Omental fat pad (tissue), 4 donors: ENCODE data around the gene MAP2K3. TPM values are rescaled to one million over a fixed set of nuclear protein-coding genes. Genes with fewer than 3 reads are reported as not detected.
"Not testable (repeated sequence)": the region's sequence is repeated elsewhere in the genome, so short reads cannot be mapped to it uniquely, and the experiment has no call there.

ENCODE experiments used
- ATAC-seq: fragments of 150-250 bp; one replicate; pipeline ENCODE4 v1.9.1; 2016; ENCODE audit warnings: mild to moderate bottlenecking, moderate library complexity; ENCODE audit not compliant: low FRiP score
- DNase-seq: peaks from one replicate; pipeline ENCODE4 v3.0.0-alpha.2; 2019; ENCODE audit warnings: low spot score
- CTCF ChIP-seq, 3 donors: fragments of 450-650 bp; IDR thresholded peaks; one replicate each; pipeline ENCODE4 v1.5.1; 2016 to 2017; ENCODE audit warnings: antibody characterized with exemption in 3 of 3, mild to moderate bottlenecking in 3 of 3, moderate library complexity in 2 of 3
- total RNA-seq, 4 donors: library from RNA; depleted of rRNA; stranded (reverse); fragments of >200 nt; gene quantifications; one replicate each; pipeline ENCODE4 v1.1.0, GENCODE V29; 2016

The MAP2K3 gene
- total RNA-seq, 4 donors from 2014 or later, result 36.8 to 170 (median 58.5) TPM

DNA sequence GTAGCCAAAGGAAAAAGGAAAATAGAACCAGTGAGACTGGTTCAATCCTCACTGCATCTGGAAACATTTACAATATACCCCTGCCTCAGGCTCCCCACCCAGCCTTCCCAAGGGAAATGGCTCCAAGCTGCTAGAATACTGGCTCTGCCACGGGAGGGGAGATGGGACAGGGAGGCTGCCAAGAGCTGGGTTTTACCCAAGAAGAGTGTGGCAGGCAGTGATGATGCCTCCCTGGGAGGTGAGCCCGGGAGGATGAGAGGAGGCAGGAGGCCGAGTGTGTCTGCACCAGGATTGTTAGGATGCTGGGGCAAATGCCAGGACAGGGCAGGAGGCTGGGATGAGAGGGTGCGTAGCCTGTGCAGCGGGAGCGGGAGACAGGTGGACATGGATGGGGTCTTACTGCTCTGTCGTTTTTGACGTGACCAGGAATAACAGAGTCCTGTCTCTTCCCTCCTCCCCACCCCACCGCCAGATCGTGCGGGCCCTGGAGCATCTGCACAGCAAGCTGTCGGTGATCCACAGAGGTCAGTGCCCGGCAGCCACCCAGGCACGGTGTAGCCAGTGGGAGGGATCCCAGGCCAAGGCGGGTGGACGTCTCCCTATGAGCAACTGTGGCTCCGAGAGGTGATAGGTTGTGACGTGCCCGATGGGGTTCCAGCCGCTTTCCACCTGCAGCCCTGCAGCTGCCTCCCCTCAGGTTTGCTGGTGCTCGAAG, 18.4 kb downstream of the MAP2K3 start:
- TF ChIP-seq CTCF (IDR thresholded peaks at IDR 0.05), result no peak
- no peak for ATAC-seq
- no peak for DNase-seq

DNA sequence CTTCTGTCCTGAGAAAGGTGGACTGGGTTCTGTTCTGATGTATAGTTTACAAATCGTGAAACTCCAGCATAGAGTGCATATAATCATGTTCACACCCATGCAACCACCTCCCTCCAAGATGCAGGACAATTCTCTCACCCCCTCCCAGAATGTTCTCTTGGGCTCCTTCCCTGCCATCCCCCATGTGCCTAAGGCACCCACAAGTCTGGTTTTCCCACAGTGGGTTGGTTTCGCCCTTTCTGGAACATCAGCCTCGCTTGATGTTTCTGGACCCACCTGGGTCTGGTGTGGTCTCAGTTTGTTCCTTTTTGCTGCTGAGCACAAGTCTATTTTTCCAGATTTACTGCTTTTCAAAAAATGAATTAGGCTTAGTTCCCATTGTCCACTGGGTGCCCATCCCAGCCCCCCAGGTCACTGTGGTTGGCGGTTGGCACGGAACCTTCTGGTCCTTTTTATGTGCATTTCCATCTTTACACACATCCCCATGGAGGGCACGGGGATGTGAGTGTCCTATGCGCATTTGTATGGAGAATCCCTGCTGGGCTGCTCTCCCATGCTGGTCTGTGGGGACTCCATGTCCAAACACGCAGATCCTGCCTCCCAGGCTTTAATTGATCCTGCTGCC, 19.0 kb downstream of the MAP2K3 start:
- ATAC-seq (no peak), DNase-seq (no peak)
- no peak for TF ChIP-seq CTCF (IDR thresholded peaks at IDR 0.05)

DNA sequence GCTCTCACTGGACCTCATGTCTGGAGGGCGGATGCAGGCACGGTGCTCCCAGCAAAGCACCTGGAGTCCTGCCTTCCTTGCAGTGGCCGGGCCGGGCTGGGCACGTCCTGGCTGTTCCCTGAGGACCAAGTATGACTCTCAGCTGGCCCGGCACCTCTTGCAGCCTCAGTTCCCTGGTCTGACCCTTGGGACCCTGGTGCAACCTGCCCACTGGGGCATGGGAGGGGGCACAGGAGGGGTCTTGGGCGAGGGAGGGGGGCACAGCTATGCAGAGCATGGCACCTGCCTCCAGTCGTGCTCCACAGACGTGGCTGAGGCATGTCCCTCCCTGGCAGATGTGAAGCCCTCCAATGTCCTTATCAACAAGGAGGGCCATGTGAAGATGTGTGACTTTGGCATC, 19.6 kb downstream of the MAP2K3 start:
- DNase-seq (no peak), ATAC-seq (no peak)
- no peak for TF ChIP-seq CTCF (IDR thresholded peaks at IDR 0.05)

- ATAC-seq, result not testable (repeated sequence)
- DNase-seq, result peak; percentile 17
Observed at GRCh38 chr17:21304551-21305151, 20.1 kb downstream of the MAP2K3 start.

- not testable (repeated sequence) for ATAC-seq
- DNase-seq, result peak; percentile 14
Observed at GRCh38 chr17:21305431-21306180, 21.1 kb downstream of the MAP2K3 start.

- ATAC-seq, DNase-seq: not testable (repeated sequence)
Observed at GRCh38 chr17:21306611-21307272, 22.2 kb downstream of the MAP2K3 start.

DNA sequence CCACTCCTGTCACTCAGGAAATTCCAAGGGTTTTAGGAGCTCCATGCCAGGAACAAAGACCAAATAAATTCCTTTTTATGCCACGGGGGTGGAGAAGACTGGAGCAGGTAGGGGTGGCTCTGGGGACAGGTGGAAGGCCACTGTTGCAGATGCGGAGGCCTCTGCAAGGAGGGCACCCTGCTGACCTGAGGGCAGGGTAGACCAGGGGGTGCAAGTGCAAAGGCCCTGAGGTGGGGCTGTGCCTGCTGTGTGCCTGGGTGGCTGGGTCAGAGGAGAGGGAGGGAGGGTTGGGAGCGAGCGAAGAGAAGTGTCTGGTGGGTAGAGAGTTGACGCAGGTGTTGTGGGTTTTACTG, 22.7 kb downstream of the MAP2K3 start:
- not testable (repeated sequence) for DNase-seq, ATAC-seq

- ATAC-seq, DNase-seq: not testable (repeated sequence)
Observed at GRCh38 chr17:21308931-21309381, 24.4 kb downstream of the MAP2K3 start.

DNA sequence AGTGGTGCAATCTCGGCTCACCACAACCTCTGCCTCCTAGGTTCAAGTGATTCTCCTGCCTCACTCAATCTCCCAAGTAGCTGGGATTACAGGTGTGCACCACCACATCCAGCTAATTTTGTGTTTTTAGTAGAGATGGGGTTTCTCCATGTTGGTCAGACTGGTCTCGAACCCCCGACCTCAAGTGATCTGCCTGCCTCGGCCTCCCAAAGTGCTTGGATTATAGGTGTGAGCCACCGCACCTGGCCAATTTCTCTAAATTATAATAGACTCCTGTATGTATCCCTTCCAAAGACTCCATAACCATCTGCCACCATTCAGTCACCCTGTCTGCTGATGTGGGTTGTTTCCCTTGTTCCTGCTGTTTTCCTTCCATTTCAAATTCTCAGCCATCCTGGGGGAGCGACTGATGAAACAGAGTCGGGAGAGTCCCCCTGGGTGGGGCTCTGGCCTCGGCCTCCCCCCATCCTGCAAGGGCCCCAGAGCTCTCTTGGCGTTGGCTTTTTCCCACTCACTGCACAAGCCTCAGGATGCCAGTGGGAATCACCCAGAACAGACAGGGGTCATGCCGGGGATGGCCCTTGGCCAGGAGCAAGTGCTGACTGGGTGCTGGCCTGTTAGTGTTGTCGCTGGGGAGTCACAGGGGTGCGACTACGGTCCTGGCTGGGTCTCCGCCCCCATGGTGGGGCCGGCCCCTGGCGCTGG, 25.7 kb downstream of the MAP2K3 start:
- DNase-seq, ATAC-seq: not testable (repeated sequence)

- DNase-seq, ATAC-seq: not testable (repeated sequence)
Observed at GRCh38 chr17:21310766-21311602, 26.5 kb downstream of the MAP2K3 start.
